ENCODE measurements around the gene SNX25. TPM values are rescaled to one million over a fixed set of nuclear protein-coding genes. Genes with fewer than 3 reads are reported as not detected.

The SNX25 gene
- polyA plus RNA-seq, 1 donor (not counting 4 experiments of a cell fraction or from before 2014, with no cell fraction given): 5.0 TPM

GRCh38 chr4:185211641-185212040 is 2.2 kb downstream of the SNX25 start:
- FAIRE-seq (no peak), DNase-seq (ENCODE audit: low read depth, low spot score) (no peak)
- Histone ChIP-seq H2AFZ (ENCODE audit: control insufficient read depth, low read length) (no peak overlapping the region), H3K9me3 (ENCODE audit: control insufficient read depth, low read depth, low read length) (no peaks in the 10 kb centered on the region), H3K4me1 (ENCODE audit: control insufficient read depth, extremely low read depth, insufficient read depth, low read length) (peaks cover 13% of the 10 kb centered on the region), H3K36me3 (ENCODE audit: control insufficient read depth in 2 of 2, extremely low read depth in 1 of 2, insufficient read depth in 2 of 2, low read length in 2 of 2) (no peaks in the 10 kb centered on the region), H4K20me1 (ENCODE audit: control insufficient read depth, extremely low read depth, insufficient read depth, low read length) (no peaks in the 10 kb centered on the region), H3K9me1 (ENCODE audit: control insufficient read depth, extremely low read depth, insufficient read depth, low read length) (no peaks in the 10 kb centered on the region), H3K4me2 (ENCODE audit: control insufficient read depth, extremely low read depth, insufficient read depth, low read depth, low read length) (no peak overlapping the region), H3K4me3 (ENCODE audit: control insufficient read depth in 2 of 3, extremely low read depth in 1 of 3, insufficient read depth in 2 of 3, low read depth in 1 of 3, low read length in 3 of 3) (no peak overlapping the region), H3K79me2 (ENCODE audit: control insufficient read depth, insufficient read depth, low read length) (peaks cover 3% of the 10 kb centered on the region), H3K27ac (ENCODE audit: control insufficient read depth, insufficient read depth, low read length) (no peak overlapping the region), H3K27me3 (ENCODE audit: control insufficient read depth, extremely low read depth, insufficient read depth, low read length) (no peaks in the 10 kb centered on the region), H3K9ac (ENCODE audit: control insufficient read depth, extremely low read depth, insufficient read depth, low read length) (no peak overlapping the region)
- TF ChIP-seq CTCF (optimal IDR thresholded peaks at IDR 0.05 in 1 of 3, IDR thresholded peaks at IDR 0.05 in 1 of 3, conservative IDR thresholded peaks at IDR 0.05 in 1 of 3; ENCODE audit: extremely low read depth in 1 of 3, insufficient read depth in 2 of 3, low read length in 3 of 3): no peak
- no peak for TF ChIP-seq EZH2 (IDR thresholded peaks at IDR 0.05; ENCODE audit: low read length)
- dilution Hi-C loops (cut with MboI; ENCODE audit: extremely low pct_ligation_motif_present, low sequenced_read_pairs): no loop called here

GRCh38 chr4:185212581-185212980 is 3.2 kb downstream of the SNX25 start:
- H3K79me2 ChIP-seq (ENCODE audit: control insufficient read depth, insufficient read depth, low read length): peaks cover 3% of the 10 kb centered on the region
- no peak for TF ChIP-seq EZH2 (IDR thresholded peaks at IDR 0.05; ENCODE audit: low read length)
- TF ChIP-seq CTCF (optimal IDR thresholded peaks at IDR 0.05 in 1 of 3, IDR thresholded peaks at IDR 0.05 in 1 of 3, conservative IDR thresholded peaks at IDR 0.05 in 1 of 3; ENCODE audit: extremely low read depth in 1 of 3, insufficient read depth in 2 of 3, low read length in 3 of 3): no peak
- no peak overlapping the region for H3K9ac ChIP-seq (ENCODE audit: control insufficient read depth, extremely low read depth, insufficient read depth, low read length)
- no peaks in the 10 kb centered on the region for H3K27me3 ChIP-seq (ENCODE audit: control insufficient read depth, extremely low read depth, insufficient read depth, low read length)
- dilution Hi-C loops (cut with MboI; ENCODE audit: extremely low pct_ligation_motif_present, low sequenced_read_pairs): no loop called here
- no peak for DNase-seq (ENCODE audit: low read depth, low spot score)
- no peaks in the 10 kb centered on the region for H4K20me1 ChIP-seq (ENCODE audit: control insufficient read depth, extremely low read depth, insufficient read depth, low read length)
- no peaks in the 10 kb centered on the region for H3K36me3 ChIP-seq (ENCODE audit: control insufficient read depth in 2 of 2, extremely low read depth in 1 of 2, insufficient read depth in 2 of 2, low read length in 2 of 2)
- H3K4me3 ChIP-seq (ENCODE audit: control insufficient read depth in 2 of 3, extremely low read depth in 1 of 3, insufficient read depth in 2 of 3, low read depth in 1 of 3, low read length in 3 of 3): no peak overlapping the region
- no peak for FAIRE-seq
- no peaks in the 10 kb centered on the region for H3K9me3 ChIP-seq (ENCODE audit: control insufficient read depth, low read depth, low read length)
- H3K9me1 ChIP-seq (ENCODE audit: control insufficient read depth, extremely low read depth, insufficient read depth, low read length): no peaks in the 10 kb centered on the region
- H3K27ac ChIP-seq (ENCODE audit: control insufficient read depth, insufficient read depth, low read length): no peak overlapping the region
- no peak overlapping the region for H2AFZ ChIP-seq (ENCODE audit: control insufficient read depth, low read length)
- peaks cover 13% of the 10 kb centered on the region for H3K4me1 ChIP-seq (ENCODE audit: control insufficient read depth, extremely low read depth, insufficient read depth, low read length)
- no peak overlapping the region for H3K4me2 ChIP-seq (ENCODE audit: control insufficient read depth, extremely low read depth, insufficient read depth, low read depth, low read length)
